Stimulated activated CD8-positive, alpha-beta memory T cell treated with anti-CD3 and anti-CD28 coated beads, Interleukin-15, amount 100 ng/mL, for 24 hours (primary cell): Measurements from ENCODE around the gene PRKRA.
"Not testable (repeated sequence)": the region's sequence is repeated elsewhere in the genome, so short reads cannot be mapped to it uniquely, and the experiment has no call there.

Experiments used
- DNase-seq: peaks from one replicate; pipeline ENCODE4 v3.0.0-alpha.2; 2020; ENCODE audit warnings: low read depth

Gene PRKRA

GRCh38 chr2:178450774-178451525 is at the start of gene PRKRA, which contains the start of gene PJVK:
Gene PRKRA, minus strand, starts transcription at chr2:178451175. Its CDS starts 145 bp downstream, at chr2:178451030.
Gene PJVK, plus strand, starts transcription at chr2:178451378. Its CDS starts 2,032 bp downstream, at chr2:178453410.
- peak; percentile 88 for DNase-seq

GRCh38 chr2:178499640-178500039 is 48.7 kb upstream of the PRKRA start:
- DNase-seq = no peak

DNA sequence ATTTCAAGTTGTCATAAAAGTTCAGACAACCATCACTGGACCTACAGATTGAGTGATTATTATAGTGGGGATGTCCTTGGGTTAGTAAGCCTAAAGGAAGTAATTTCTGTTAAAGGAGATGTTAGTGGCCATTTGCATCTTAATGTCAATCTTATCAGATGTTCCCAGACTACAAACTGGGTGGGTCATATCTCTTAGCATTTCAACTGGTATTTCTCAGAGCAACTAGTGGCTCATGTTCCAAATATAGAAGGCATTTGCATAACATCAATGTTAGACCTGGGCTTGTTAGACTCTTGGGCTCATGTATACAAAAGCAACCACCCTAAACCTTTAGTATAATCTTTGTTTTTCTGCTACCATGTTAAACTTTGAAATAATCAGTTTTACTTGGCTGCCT is 47.2 kb upstream of the PRKRA start:
- no peak for DNase-seq

- no peak for DNase-seq
Observed at GRCh38 chr2:178496049-178496448, 45.1 kb upstream of the PRKRA start.

DNA sequence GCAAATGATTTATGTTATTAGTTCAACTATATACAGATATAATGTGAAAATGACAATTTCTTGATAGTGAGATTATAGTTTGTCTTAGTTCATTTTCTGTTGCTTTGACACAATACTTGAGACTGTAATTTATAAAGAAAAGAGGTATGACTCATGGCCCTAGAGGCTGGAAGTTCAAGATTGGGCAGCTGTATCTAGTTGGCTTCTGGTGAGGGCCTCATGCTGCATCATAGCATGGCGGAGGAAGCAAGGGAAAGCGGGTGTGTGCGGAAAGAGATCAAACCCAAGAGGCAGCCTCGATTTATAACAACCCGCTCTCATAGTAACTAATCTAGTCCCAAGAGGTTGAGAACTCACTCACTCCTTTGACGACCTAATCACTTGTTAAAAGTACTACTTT is 40.6 kb upstream of the PRKRA start:
- DNase-seq = no peak

DNA sequence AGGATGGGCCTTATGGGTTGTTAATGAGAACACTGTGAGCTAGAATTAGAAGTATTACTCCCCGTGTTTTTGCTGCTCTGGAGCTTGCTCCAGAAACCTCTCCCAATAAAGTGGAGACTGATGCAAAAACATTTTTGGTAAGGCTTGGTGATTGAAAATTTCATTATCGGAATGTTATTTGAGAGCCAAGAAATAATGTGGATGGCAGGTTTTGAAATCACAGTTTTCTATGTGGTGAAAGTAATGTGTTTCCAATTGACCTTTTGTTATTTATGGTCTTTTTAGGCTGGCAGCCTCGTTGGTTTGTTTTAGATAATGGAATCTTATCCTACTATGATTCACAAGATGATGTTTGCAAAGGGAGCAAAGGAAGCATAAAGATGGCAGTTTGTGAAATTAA is 34.4 kb upstream of the PRKRA start:
- no peak for DNase-seq

DNA sequence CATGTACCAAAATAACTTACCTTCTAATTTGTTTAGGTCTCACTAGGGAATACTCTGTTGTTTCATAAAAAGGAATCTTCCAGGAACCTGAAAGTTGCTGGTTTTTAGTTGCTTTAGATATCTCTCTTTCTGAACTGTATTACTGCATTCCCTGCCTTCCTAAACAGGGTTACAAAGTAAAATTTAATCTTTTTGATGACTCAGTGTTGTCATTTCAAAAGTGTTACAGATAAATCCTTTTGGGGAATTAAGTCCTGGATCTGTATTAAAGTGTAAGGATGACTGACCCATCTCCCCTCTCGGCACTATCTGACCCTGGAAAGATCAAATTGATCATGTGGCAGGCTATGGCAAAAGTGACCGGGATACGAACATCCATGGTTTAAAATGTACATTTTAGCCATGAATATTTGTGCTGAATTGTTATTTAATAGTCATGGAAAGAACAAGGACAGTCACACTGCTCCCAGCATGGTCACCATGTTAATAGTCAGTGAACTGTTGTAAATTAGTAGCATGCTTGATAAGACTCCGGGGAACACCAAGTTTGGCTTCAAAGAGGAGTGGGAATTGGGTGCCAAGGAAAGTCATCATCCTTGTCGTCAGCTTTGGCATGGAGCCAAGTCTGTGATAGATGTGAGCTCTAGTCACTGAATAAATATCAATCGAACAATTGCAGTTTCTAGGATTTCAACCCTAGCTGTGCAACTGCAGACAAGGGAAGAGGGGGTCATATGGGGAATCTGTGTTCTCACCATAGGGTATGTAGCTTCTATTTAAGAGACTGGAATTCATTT is 33.5 kb upstream of the PRKRA start:
- no peak for DNase-seq

GRCh38 chr2:178482437-178482836 is 31.5 kb upstream of the PRKRA start:
- no peak for DNase-seq

GRCh38 chr2:178480227-178481181 is 29.5 kb upstream of the PRKRA start, which contains the start of gene PLEKHA3:
Gene PLEKHA3, plus strand, starts transcription at chr2:178480457. Its CDS starts 413 bp downstream, at chr2:178480870.
- DNase-seq = peak; percentile 64

- DNase-seq = no peak
Observed at GRCh38 chr2:178479758-178480226, 28.8 kb upstream of the PRKRA start.

GRCh38 chr2:178479275-178479616 is 28.3 kb upstream of the PRKRA start:
- no peak for DNase-seq

DNA sequence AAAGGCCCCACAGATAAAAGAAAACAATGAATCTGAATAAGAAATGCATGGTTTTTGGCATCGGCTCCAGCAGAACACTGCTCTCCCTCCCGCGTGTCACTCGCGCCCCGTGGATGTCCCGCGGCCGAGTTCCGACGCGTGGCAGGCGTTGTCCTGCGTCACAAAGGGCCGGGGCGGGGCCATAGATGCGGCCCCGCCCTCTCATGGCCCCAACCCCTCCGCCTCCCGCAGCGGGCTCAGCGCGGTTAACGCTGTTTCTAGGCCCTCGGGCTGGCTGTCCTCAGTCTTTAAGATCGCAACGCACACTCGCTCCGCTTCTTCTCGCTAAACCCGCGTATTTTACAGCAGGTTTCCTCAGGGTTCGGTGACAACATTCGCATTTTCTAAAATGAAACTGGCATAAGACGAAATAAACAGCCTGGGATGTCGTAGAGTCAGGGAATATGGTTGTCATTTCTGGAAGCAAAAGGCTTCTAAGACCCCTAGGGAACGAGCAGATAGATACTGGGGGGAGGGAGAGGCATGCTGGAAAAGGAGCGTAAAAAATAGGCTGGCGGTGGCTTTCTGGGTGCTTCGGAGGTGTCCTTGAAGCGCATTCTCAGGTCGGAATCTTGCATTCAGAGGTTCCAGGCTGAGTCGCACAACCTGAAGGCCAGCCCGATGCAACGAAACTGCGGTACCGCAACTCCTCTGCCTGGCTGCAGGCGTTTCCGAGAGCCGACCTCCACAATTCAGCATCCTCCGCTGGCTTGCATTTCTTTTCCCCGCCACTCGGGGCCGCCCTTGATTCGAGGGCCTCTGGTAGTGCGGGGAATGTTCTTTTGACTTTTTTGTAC is 27.7 kb upstream of the PRKRA start, which contains the start of gene FKBP7:
Gene FKBP7, minus strand, starts transcription at position 162 of the 836 bp plus-strand sequence. Its CDS starts 101 bp downstream, at position 61.
- DNase-seq = peak; percentile 65

DNA sequence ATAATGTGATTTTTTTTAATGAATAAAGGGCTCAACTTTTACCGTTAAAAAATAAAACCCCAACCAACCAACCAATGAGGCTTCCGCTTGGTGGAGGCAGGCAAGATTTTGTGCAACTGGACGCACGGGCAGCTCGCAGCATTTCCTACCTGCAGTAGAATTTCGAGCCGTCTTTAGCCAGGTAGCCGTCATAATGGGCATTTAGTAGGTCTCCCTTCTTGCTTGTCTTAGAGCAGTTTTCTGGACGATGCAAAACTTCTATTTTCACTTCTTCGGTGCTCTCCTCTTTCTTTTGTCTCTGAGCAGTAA is 27.1 kb upstream of the PRKRA start:
- no peak for DNase-seq

- DNase-seq = no peak
Observed at GRCh38 chr2:178477443-178478129, 26.6 kb upstream of the PRKRA start.

GRCh38 chr2:178476477-178476876 is 25.5 kb upstream of the PRKRA start:
- DNase-seq = no peak

DNA sequence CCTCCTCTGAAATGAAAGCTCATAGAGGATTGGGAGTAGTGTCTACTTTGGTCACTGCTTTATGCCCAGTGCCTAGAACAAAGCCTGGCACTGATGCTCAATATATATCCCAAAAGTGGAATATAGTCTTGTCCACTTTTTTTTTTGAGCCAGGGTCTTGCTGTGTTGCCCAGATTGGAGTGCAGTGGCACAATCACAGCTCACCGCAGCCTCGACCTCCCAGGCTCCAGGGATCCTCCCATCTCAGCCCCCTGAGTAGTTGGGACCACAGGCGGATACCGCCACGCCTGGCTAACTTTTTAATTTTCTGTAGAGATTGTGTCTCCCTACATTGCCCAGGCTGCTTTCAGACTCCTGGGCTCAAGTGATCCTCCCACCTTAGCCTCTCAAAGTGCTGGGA is 23.6 kb upstream of the PRKRA start:
- no peak for DNase-seq

GRCh38 chr2:178473931-178474330 is 23.0 kb upstream of the PRKRA start:
- no peak for DNase-seq

- no peak for DNase-seq
Observed at GRCh38 chr2:178473373-178473772, 22.4 kb upstream of the PRKRA start.

DNA sequence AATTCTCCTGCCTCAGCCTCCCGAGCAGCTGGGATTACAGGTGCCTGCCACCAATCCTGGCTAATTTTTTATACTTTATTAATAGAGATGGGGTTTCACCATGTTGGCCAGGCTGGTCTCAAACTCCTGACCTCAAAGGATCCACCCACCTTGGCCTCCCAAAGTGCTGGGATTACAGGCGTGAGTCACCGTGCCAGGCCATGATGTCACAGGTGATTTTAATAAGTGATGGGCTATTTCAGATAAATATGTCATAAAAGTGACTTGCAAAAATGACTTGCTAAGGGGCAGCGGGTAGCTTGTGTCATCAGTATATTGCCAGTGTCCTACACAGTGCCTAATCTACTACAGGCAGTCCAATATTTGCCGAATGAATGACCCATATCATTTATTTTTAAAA is 20.3 kb upstream of the PRKRA start:
- not testable (repeated sequence) for DNase-seq

DNA sequence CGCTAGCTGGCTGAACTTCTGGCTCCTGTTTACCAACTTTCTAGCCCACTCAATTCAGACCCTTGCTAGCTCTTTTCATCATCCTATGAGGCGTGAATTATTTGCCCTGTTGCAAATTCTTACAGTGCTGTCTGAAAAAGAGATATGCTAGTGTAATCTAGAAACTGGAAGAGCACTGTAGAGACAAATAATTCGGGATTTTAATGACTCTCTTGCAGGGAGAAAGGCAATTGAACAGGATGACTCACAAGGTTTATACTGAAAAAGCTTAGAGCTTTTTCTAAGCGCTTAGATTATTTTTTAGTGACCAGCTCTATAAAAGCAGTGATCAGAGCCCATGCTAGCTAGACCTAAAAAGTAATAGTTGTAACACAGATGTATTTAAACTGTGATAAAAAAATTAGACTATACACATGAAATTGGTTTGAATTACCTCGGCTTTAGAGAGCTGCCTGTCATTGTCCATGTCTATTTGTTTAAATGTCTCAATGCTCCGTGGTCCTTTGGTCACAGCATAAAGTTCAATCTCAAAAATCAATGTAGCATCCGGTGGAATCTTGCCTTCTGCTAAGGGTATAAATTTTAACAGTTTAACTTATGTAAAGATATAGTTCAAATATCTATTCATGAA is 18.4 kb upstream of the PRKRA start:
- no peak for DNase-seq
